Measurements from ENCODE around the gene ANKRD11.

Gene ANKRD11

DNA sequence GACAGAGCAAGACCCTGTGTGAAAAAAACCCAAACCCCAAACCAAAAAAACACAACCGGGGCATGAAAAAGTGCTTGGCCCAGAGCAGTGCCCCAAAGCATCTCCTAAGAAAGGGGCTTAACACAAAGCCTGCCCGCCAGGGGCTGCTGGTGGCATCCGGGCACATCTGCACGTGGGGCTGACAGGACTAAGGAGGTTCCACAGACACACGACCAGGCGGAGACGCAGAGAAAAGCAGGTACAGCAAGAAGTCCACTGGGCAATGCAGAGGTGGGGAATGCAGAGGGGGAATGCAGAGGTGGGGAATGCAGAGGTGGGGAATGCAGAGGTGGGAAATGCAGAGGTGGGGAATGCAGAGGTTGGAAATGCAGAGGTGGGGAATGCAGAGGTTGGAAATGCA, 163.6 kb downstream of the ANKRD11 start:
- DNase-seq (ENCODE audit: low read depth): no peak
- H3K4me3 ChIP-seq (replicated peaks; ENCODE audit: low read depth, low read length): no peak overlapping the region
- no peak for TF ChIP-seq CTCF (IDR thresholded peaks at IDR 0.05; ENCODE audit: low read length, missing control alignments)

DNA sequence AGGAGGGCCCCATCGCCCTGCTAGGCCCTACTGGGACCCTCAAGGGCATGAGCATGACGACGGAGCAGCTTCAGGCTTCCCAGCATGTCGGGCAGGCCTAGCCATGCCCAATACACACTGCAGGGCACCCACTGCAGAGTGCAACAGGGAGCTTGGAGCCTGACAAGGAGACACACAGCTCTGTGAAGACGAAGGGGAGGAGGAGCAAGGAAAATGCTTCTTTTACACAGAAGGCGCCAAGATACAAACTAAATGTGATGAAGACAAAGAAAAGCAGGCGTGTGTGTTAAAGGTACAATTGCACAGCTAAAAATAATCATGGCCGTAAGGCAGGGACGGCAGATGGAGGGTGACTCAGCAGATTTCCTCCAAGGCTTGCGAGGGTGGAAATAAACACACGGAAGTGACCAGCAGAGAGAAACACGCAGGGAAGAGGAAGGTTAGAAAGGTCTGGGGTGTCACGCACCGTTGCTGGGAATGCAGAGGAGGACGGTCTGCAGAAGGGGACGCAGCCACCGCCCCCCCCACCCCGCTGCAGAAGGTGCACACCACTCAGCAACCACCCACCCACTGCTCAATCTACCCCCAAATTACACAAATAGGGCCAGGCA, 164.4 kb downstream of the ANKRD11 start:
- peak; percentile 90 for DNase-seq (ENCODE audit: low read depth)
- H3K4me3 ChIP-seq (replicated peaks; ENCODE audit: low read depth, low read length): no peak overlapping the region
- no peak for TF ChIP-seq CTCF (IDR thresholded peaks at IDR 0.05; ENCODE audit: low read length, missing control alignments)

GRCh38 chr16:89324056-89325010, 166.0 kb downstream of the ANKRD11 start:
- no peak overlapping the region for H3K4me3 ChIP-seq (replicated peaks; ENCODE audit: low read depth, low read length)
- peak; percentile 65 for DNase-seq (ENCODE audit: low read depth)
- TF ChIP-seq CTCF (IDR thresholded peaks at IDR 0.05; ENCODE audit: low read length, missing control alignments): no peak

- no peak for DNase-seq (ENCODE audit: low read depth)
- H3K4me3 ChIP-seq (replicated peaks; ENCODE audit: low read depth, low read length): no peak overlapping the region
- no peak for TF ChIP-seq CTCF (IDR thresholded peaks at IDR 0.05; ENCODE audit: low read length, missing control alignments)
Measured at GRCh38 chr16:89323120-89323960, 167.0 kb downstream of the ANKRD11 start.

- H3K4me3 ChIP-seq (replicated peaks; ENCODE audit: low read depth, low read length): no peak overlapping the region
- DNase-seq (ENCODE audit: low read depth): peak; percentile 80
- no peak for TF ChIP-seq CTCF (IDR thresholded peaks at IDR 0.05; ENCODE audit: low read length, missing control alignments)
Measured at GRCh38 chr16:89322321-89323119, 167.8 kb downstream of the ANKRD11 start.

Measured in fibroblast of pulmonary artery (primary cell).